HUDEP-2 (cell line): ENCODE data around the gene MTHFSD.

Source experiments
- DNase-seq, 76 experiments: peaks; one replicate each; lab custom pipeline; 2025; ENCODE audit not compliant: unreplicated experiment in 76 of 76; lab: John Stamatoyannopoulos, UW

Gene MTHFSD

GRCh38 chr16:86584726-86585721, 30.0 kb upstream of the MTHFSD start:
- no peak for DNase-seq

DNA sequence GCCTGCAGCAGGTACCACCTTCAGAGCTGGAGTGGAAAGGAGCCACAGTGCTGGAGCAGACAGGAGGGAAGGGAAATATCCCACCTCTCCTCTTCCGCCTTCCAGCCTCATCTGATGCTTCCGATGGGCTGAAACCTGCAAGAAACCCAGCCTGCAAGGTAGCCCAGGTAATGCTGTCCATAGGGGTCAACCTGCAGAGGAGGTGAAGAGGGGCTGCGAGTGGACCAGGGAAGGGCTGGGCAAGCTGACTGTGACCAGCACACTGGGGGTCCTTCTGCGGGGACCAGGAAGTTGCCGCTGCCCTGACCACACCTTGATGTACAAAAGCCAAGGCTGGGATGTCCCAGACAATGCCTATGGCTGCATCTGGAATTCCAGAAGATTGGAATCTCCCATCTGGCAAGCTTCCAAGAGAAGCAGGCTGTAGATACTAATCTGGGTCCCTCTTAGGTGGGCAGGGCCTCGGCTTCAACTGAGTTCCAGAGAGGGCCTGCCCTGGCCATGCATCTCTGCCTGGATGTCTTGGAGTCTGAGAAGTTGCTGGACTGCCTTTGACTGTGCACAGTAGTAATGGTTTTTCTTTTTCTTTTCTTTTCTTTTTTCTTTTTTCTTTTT, 29.1 kb upstream of the MTHFSD start:
- no peak for DNase-seq

DNA sequence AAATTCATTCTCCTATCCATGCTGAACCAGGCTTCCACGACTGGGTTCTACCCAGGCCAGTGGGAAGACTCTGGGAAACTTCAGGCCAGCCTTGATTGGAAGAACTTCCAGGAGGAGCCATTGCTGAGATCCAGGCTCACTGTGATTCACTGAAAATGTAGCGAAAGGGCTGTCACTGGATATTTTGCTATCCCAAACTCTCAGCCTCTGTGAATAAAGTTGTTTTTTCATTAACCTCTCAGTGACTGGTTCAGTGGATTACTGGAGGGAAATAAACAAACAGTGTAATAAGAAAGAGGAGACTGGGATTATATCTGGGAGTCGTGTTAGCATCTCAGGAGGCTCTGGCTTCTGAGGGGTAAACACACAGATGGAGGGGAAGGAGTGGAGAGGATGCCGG, 26.4 kb upstream of the MTHFSD start:
- DNase-seq = no peak

- DNase-seq = no peak
Observed at GRCh38 chr16:86580791-86581170, 25.7 kb upstream of the MTHFSD start.

GRCh38 chr16:86580063-86580790, 25.2 kb upstream of the MTHFSD start:
- DNase-seq = no peak

- DNase-seq = no peak
Observed at GRCh38 chr16:86579268-86580062, 24.4 kb upstream of the MTHFSD start.

DNA sequence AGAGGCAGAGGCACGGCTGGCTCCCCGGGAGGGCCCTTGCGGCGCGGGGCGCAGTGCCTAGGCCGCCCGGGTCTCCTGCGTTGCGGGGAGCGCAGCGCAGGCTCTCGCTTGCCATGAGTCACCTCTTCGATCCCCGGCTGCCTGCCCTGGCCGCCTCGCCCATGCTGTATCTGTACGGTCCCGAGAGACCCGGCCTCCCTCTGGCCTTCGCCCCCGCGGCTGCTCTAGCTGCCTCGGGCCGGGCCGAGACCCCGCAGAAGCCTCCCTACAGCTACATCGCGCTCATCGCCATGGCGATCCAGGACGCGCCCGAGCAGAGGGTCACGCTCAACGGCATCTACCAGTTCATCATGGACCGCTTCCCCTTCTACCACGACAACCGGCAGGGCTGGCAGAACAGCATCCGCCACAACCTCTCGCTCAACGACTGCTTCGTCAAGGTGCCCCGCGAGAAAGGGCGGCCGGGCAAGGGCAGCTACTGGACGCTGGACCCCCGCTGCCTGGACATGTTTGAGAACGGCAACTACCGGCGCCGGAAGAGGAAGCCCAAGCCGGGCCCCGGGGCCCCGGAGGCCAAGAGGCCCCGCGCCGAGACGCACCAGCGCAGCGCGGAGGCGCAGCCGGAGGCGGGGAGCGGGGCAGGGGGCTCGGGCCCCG, 23.7 kb upstream of the MTHFSD start:
- DNase-seq = no peak

GRCh38 chr16:86578061-86578599, 23.1 kb upstream of the MTHFSD start, which contains the start of gene FOXL1:
TSS of gene FOXL1 (plus strand) at chr16:86578549. CDS start at chr16:86578724, 175 bp downstream.
- no peak for DNase-seq

DNA sequence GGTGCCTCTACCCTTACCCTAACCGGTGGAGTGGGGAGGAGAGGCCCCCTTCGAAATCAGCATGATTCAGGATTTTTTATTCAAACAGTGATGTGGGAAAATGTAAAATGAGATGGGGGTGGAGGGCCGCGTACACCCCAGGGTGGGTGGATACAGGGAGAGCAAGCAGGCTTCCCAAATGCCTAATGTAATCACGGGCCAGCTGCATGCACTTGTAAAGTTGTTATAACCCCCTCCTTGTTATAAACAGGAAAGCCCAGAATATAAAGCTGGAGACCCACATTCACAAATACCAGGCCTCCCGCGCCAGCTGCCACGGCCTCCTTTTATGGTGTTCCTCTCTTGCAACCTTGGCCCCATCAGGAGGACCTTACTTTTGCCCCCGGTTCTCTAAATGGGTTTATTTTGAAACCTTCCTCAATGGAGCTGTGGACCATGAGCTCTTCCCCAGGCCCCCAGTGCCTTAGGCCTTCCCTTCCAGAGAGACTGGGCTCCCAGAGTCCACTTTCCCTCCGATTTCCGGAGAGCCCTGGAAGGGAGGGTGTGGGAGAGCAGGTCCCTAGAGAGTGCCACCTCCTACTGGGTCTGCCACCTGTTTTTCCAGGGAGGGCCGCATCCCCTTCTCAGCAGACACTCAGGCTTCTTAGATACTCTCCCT, 22.4 kb upstream of the MTHFSD start:
- no peak for DNase-seq

DNA sequence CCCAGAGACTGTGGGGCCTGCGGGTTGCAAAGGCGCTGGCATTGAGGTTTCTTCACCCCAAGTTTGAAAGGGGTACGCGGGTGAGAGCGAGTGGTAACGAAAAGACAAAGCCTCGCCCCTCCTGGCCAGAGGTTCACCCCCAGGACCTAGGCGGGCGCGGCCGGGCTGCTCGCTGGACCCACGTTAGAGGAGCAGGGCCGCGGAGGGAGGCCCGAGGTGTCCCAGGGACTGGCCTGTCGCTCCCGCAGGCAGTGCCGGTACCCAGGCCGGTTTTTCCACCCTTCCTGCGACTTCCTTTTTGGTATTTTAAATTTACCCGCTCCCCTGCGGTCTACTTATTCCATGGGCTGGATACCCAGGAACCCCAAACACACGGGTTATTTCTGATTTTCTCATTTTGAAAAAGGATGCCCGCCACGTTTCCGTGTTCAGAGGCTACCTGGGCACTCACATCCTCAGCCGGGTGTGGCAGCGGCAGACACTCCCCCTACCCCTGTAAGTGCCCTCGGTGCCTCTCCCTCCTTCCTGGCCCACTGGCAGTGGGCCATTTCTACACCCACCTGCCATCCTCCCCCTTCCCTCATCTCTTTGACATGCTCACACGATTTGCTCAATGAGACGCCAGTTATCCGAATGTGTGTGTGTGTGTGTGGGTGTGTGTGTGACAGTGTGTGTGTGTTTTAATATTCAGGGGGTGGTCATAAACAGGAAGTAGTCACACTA, 21.7 kb upstream of the MTHFSD start:
- DNase-seq = no peak

DNA sequence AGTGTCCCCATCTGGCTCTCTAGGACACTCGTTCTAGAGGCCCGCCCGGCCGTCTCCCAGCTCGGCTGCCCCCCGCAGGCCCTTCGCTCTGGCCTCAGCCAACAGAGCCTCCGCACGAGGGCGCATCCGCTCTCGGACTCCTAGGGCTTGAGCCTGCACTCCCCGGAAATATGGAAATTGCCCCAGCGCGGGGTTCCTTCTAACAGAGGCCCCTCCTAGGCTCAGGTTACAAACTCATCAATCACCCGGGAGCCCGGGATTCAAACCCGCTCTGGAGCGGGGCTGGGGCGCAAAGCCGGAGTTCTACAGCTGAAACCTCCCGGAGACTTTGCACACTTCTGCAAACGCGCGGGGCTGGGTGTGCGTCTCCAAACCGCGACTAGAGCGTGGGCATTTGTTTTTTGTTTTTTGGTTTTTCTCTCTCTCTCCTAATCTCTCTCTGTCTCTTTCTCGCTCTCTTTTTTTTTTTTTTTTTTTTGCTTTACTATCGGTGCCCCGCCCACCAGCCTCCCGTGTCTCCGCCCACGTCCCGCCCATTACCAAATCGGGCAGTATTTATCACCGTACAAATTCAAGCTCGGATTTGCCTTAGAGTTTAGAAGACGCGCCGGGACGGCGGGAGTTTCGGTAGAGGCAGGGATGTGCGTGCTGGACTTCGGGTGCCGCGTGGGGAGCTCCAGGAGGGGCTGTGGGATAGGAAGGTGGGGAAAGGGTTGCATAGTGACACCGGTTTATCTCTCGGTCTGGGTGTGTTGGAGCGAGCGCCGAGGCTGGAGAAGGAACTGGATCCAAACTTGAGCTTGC, 20.9 kb upstream of the MTHFSD start:
- DNase-seq = peak in 51 of 76 experiments; percentile 2 to 61 (median 33)

- no peak for DNase-seq
Observed at GRCh38 chr16:86575095-86575685, 20.2 kb upstream of the MTHFSD start.

DNA sequence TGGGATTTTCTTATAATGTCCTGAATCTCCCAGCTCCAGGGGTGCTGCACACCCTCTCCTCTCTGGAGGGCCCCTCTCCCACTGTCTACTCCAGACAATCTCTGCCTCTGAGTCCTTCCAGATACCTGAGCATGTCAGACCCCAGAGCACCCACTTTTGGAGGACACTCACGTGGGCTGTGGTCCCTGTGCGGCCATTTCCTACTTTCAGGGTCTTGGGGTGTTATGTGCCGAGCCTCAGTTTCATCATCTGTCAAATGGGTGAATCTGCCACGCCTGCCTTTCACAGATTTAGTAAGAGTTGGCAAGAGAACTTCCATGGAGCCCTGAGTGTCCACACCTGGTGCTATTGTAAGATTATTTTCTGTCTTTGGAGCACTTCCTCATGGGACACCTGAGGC, 19.6 kb upstream of the MTHFSD start:
- no peak for DNase-seq

DNA sequence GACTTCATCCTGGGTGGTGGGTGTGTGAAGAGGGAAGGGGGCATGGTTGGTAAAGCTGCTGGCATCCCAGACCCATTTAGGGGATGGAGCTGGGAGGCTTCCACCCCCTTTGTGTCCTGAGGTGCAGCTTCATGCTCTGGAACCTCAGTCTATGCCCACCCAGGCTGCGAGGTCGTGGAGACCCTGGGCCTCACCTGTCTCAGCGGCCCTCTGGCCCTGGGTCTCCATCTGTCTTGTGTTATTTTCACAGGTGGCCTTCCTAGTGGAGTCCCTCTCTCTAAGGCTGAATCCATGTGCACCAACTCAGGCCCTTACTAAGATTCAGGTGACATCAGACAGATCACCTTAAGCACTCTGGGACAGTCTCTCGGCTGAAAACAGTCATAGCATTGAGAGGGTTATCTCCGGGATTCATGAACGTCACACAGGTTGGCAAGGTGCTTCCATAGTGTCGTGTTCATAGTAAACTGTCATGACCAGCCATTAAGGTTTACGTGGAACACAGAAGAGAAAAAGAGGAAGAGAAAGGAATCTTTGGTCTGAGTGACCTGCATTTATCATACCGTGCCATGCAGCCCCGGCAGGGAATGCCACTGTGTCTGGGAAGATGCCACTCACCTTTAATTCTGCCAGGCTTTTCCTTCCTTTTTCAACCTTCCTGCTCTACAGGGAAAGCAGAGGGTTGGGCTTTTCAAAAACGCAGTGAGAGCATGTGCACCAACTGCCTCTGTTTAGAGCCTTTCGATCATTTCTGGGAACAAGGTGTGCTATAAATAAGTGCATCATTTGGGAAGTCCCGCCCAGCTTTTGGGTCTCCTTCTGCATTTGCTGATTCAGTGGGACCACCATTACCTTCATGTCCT, 18.8 kb upstream of the MTHFSD start:
- DNase-seq = no peak

DNA sequence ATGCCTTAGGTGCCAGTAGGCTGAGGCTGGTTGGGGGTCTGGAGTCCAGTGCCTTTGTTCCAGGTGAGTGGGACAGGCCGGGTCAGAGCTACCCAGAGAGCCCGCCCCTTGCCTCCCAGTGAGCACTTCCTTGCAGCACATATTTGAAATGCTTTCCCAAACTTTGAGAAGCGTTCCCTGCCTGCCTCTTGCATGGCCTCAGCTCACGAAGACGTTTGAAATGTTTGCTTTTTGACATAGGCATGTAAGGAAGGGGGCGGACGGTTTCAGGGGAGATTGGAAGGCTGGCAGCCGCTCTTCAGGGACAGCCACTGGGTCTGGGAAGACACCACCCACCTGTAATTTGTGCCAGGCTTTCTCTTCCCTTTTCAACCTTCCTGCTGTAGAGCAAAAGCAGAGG, 18.2 kb upstream of the MTHFSD start:
- DNase-seq = no peak

GRCh38 chr16:86572606-86573005, 17.6 kb upstream of the MTHFSD start:
- DNase-seq = no peak
